GM21381 (cell line): ENCODE measurements around the gene SEC24C.
"Not testable (repeated sequence)": the region's sequence is repeated elsewhere in the genome, so short reads cannot be mapped to it uniquely, and the experiment has no call there.

Source experiments
- ATAC-seq: cut with Tn5 transposase; IDR thresholded peaks from one replicate; pipeline ENCODE4 v1.9.1; 2021; ENCODE audit warnings: mild to moderate bottlenecking, moderate library complexity; ENCODE audit not compliant: unreplicated experiment

The SEC24C gene

GRCh38 chr10:73790886-73791625 lies 46.9 kb downstream of the SEC24C start:
- no peak for ATAC-seq

DNA sequence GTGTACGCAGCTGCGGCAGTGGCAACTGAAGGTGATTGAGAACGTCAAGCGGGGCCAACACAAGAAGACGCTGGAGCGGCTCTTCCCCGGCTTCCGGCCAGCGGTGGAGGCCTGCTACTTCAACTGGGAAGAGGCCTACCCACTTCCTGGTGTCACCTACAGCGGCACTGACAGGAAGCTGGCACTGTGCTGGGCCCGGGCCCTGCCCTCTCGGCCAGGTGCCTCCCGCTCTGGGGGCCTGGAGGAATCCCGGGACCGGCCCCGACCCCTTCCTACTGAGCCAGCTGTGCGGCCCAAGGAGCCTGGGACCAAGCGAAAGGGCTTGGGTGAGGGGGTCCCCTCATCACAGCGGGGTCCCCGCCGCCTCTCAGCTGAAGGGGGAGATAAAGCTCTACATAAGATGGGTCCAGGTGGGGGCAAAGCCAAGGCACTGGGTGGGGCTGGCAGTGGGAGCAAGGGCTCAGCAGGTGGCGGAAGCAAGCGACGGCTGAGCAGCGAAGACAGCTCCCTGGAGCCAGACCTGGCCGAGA lies 47.8 kb downstream of the SEC24C start:
- no peak for ATAC-seq

- ATAC-seq, result no peak
These were observed 49.3 kb downstream of the SEC24C start for GRCh38 chr10:73793456-73793855.

DNA sequence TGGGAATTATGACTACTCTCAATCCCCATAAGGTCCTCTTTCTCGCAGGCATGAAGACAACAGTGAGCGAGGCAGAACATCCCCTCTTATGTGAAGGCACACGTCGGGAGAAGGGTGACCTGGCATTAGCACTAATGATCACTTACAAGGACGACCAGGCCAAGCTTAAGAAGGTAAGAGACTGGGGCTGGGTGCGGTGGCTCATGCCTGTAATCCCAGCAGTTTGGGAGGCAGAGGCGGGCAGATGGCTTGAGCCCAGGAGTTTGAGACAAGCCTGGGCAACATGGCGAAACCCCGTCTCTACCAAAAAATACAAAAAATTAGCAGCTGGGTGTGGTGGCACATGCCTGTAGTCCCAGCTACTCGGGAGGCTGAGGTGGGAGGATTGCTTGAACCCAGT lies 51.3 kb downstream of the SEC24C start:
- ATAC-seq, result not testable (repeated sequence)

- ATAC-seq, result not testable (repeated sequence)
These were observed 51.9 kb downstream of the SEC24C start for GRCh38 chr10:73796035-73796434.

DNA sequence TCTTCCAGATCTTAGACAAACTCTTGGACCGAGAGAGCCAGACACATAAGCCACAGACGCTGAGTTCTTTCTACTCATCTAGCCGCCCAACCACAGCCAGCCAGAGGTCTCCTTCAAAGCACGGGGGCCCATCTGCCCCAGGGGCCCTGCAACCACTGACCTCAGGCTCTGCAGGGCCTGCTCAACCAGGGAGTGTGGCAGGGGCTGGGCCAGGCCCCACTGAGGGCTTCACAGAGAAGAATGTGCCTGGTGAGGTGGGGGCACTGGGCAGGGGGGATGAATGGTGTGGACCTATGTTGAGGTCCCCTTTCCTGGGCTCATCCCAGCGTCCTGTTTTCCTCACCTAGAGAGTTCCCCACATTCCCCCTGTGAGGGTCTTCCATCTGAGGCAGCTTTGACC lies 52.6 kb downstream of the SEC24C start:
- ATAC-seq, result no peak

DNA sequence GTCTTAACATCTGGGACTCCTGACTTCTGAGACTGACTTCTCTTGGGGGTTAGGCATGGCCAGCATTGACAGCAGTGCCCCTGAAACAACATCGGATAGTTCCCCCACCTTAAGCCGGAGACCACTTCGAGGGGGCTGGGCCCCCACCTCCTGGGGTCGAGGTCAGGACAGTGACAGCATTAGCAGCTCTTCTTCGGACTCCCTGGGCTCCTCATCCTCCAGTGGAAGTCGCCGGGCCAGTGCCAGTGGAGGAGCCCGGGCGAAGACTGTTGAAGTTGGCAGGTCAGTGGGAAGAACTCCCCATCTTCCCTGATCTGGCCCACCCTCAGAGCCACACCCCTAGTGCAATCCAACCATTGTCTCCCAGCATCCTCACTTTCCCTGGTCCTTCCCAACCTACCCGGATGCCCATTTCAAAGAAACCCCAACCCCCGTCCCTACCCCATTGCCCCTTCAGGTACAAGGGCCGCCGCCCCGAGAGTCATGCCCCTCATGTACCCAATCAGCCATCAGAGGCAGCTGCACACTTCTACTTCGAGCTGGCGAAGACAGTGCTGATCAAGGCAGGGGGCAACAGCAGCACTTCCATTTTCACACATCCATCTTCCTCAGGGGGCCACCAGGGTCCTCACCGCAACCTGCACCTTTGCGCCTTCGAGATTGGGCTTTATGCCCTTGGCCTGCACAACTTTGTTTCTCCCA lies 53.3 kb downstream of the SEC24C start:
- ATAC-seq, result no peak

- ATAC-seq, result no peak
These were observed 53.9 kb downstream of the SEC24C start for GRCh38 chr10:73798087-73798486.

DNA sequence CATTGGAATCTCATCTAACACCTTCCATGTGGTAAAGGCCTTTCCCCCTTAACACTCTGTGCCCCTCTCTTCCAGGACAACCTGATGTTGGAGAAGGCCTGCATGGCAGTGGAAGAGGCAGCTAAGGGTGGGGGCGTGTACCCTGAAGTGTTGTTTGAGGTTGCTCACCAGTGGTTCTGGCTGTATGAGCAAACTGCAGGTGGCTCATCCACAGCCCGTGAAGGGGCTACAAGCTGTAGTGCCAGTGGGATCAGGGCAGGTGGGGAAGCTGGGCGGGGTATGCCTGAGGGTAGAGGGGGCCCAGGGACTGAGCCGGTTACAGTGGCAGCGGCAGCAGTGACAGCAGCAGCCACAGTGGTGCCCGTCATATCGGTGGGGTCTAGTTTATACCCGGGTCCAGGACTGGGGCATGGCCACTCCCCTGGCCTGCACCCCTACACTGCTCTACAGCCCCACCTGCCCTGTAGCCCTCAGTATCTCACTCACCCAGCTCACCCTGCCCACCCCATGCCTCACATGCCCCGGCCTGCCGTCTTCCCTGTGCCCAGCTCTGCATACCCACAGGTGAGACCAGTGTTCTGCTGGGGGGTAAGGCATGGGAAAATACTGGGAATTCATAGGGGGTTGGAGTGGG lies 54.9 kb downstream of the SEC24C start:
- no peak for ATAC-seq

- ATAC-seq, result no peak
These were observed 55.9 kb downstream of the SEC24C start for GRCh38 chr10:73799899-73800559.

- no peak for ATAC-seq
These were observed 56.5 kb downstream of the SEC24C start for GRCh38 chr10:73800560-73801252.

DNA sequence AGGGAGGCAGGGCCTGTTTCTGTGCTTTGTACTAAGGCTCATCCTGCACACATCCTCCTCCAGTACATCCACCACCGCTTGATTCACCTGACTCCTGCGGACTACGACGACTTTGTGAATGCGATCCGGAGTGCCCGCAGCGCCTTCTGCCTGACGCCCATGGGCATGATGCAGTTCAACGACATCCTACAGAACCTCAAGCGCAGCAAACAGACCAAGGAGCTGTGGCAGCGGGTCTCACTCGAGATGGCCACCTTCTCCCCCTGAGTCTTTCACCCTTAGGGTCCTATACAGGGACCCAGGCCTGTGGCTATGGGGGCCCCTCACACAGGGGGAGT lies 57.0 kb downstream of the SEC24C start:
- no peak for ATAC-seq

GRCh38 chr10:73802276-73802991 lies 58.3 kb downstream of the SEC24C start:
- ATAC-seq, result no peak

DNA sequence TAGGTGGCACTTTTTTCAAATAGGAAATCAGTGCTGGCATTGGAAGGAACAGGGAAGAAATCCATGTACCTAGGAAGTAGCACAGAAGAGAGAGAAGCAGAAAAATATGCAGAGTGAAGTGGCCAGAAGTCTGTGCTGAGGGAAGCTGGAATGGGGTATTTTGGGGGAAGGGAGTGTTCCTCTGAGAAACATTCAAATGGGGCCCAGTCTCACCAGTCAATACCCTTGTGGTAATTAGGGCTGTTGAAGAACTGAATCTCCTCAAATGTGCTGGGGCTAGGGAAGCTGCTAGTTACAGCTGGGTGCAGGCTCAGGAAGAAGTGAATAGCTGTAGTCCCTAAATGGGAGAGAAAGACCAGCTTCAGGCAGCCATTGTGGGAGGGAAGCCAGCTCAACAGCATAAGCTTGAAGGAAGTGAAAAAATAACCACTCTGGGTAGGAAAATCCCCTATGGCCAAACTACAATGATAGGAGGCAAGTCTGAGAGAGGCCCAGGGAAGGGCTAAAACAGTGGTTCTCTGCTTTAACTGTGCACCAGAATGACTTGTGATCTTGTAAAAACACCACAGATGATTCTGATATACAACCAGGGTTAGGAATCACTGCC lies 59.6 kb downstream of the SEC24C start:
- peak; percentile 78 for ATAC-seq

- ATAC-seq, result no peak
These were observed 62.2 kb downstream of the SEC24C start for GRCh38 chr10:73806176-73806950.

- no peak for ATAC-seq
These were observed 63.3 kb downstream of the SEC24C start for GRCh38 chr10:73807471-73807870.

DNA sequence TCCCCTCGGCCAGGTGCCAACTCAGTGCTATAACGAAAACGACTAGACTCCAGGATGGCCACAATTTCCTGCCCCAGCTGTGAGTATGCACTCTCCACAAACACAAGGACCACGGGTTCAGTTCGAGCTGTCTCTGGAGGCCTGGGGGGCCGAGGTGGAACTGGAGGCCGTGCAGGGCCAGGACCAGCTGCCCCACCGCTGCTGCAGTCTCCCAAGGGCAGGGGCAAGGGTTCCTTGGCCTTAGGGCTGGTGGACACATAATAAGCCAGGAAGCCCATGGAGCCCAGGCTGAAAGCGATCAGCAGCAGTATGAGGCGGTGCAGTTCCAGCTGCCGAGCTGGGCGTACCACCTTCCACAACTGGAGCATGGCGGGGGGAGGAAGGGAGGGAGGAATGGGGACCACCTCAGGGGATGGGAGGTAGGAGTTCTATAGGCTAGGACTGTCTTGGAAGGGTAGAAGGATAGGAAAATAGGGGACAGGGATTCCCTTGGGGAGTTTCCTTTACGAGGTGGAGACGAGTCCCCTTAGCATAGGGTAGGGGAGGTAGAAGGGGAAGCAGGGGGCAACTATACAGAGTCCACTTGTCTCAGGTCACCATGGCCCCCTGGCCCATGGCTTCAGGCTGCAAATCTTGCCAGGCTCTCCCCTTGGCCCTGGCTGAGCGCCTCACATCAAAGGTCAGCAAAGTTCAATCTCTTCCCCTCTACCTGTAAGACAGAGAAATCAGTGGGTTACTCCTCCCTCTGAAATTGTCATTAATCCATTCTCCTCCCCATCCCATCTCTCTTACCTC lies 64.0 kb downstream of the SEC24C start:
- no peak for ATAC-seq
